Prostate gland (tissue), 2 donors: ENCODE results near the gene FLOT2.

Experiments
- POLR2A ChIP-seq: fragments of 450-650 bp; IDR thresholded peaks from one replicate; pipeline ENCODE4 v1.6.1; 2016; ENCODE audit warnings: antibody characterized with exemption, mild to moderate bottlenecking
- POLR2AphosphoS5 ChIP-seq: sonication (generic); formaldehyde crosslinking; IDR thresholded peaks from one replicate; pipeline ENCODE4 v1.6.1; 2017; ENCODE audit warnings: antibody characterized with exemption
- TF ChIP-seq, protein P1 (sequence below), 4 experiments: fragments of 200-600 bp in 2 of 4; fragments of 450-650 bp in 2 of 4; sonication (generic) in 2 of 4; IDR thresholded peaks; 1 replicate in 3 of 4; 2 replicates in 1 of 4; pipeline ENCODE4 v1.5.1; 2016 to 2019; ENCODE audit warnings: antibody characterized with exemption in 4 of 4, mild to moderate bottlenecking in 2 of 4, moderate library complexity in 2 of 4

DNA sequence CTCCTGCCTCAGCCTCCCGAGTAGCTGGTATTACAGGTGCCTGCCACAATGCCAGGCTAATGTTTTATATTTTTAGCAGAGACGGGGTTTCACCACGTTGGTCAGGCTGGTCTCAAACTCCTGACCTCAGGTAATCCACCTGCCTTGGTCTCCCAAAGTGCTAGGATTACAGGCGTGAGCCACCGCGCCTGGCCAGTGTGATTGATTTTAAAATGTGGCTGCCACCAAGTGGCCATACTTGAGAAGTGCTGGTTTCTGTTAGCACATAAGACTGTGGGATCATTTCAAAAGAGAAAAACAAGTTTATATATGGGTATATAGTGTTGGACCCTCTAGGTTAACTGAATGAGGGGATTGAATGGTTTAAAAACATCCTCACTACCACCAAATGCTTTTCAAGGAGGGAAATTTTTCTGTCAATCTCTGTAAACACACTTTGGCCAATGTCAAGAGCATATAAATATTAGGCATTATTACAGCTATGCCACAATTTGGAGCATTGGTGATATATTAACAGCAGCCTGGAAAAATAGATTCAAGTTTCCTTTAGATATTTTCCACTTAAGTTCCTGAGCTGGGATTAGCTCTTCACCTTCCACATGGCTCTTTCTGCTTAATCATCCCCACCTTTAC, 18.9 kb upstream of the FLOT2 start:
- TF ChIP-seq POLR2A, result no peak
- TF ChIP-seq, protein P1, sequence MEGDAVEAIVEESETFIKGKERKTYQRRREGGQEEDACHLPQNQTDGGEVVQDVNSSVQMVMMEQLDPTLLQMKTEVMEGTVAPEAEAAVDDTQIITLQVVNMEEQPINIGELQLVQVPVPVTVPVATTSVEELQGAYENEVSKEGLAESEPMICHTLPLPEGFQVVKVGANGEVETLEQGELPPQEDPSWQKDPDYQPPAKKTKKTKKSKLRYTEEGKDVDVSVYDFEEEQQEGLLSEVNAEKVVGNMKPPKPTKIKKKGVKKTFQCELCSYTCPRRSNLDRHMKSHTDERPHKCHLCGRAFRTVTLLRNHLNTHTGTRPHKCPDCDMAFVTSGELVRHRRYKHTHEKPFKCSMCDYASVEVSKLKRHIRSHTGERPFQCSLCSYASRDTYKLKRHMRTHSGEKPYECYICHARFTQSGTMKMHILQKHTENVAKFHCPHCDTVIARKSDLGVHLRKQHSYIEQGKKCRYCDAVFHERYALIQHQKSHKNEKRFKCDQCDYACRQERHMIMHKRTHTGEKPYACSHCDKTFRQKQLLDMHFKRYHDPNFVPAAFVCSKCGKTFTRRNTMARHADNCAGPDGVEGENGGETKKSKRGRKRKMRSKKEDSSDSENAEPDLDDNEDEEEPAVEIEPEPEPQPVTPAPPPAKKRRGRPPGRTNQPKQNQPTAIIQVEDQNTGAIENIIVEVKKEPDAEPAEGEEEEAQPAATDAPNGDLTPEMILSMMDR (IDR thresholded peaks at IDR 0.05), result peak in 3 of 4 experiments; percentile 66 to 78 (median 69)
- peak; percentile 49 for TF ChIP-seq POLR2AphosphoS5
